Ishikawa (cell line): Measurements from ENCODE around the gene SYT1.

Source experiments
- EGR1 ChIP-seq: IDR thresholded peaks from 2 replicates; pipeline ENCODE4 v1.6.1; 2012
- MAX ChIP-seq: IDR thresholded peaks from 2 replicates; pipeline ENCODE4 v1.6.1; 2012

- TF ChIP-seq MAX: no peak
- TF ChIP-seq EGR1: no peak
Measured at GRCh38 chr12:79082595-79082994, 218.0 kb downstream of the SYT1 start.
